Measurements from ENCODE around the gene FGFBP2. TPM values are rescaled to one million over a fixed set of nuclear protein-coding genes. Genes with fewer than 3 reads are reported as not detected.

The FGFBP2 gene
- total and polyA plus RNA-seq, 10 of the 15 experiments (the other 5 are each of a cell fraction or from before 2014, with no cell fraction given): 0.23 TPM; not detected in 9

DNA sequence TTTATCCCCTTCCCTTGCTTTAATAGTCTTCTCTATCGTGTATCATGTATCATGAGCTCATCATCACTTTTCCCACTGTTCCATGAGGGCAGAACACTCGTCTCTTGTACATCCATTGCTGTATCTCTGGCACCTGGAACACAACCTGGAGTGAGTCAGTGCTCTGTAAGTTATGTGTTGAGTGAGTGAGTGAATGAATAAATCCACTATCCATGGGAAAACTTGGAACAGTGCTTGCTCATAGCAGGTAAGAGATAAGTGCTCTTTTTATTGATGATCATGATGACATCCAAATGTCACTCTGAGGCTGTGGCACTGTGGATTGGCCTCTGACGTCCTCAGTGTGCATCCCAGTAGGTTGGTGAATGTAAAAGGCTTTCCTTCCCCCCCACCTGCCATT lies 28.7 kb downstream of the FGFBP2 start:
- no peak overlapping the region for H3K4me2 ChIP-seq (ENCODE audit: control insufficient read depth, insufficient read depth)
- ChIA-PET SMC1A (ENCODE audit: uncharacterized antibody, unreplicated experiment) (interaction anchor here (0.8 to 1.5 kb wide), 2 partner anchors 9 to 51 kb away, joined by 3 read pairs; no protein-coding TSS in a partner anchor), CTCF (interaction anchor here (1.0 to 1.1 kb wide), 2 partner anchors 51 to 86 kb away, joined by 3 to 5 read pairs; no protein-coding TSS in a partner anchor), RAD21 (ENCODE audit: unreplicated experiment) (no interaction called here), POLR2A (no interaction called here)
- H3K9me3 ChIP-seq (replicated peaks; ENCODE audit: control insufficient read depth, insufficient read depth, low read length): no peaks in the 10 kb centered on the region; the same call in 2 of the 3 replicates
- in situ Hi-C loops (cut with MboI): no loop called here
- no peaks in the 10 kb centered on the region; a peak in 1 of 4 replicates for H3K27me3 ChIP-seq (replicated peaks in 1 of 2; ENCODE audit: control insufficient read depth in 2 of 2, insufficient read depth in 2 of 2, low read length in 1 of 2)
- intact Hi-C loops (cut with micrococcal nuclease; ENCODE audit: unreplicated experiment): no loop called here
- no peaks in the 10 kb centered on the region for H3K79me2 ChIP-seq (ENCODE audit: control insufficient read depth, insufficient read depth, low read length)
- no peak overlapping the region for H3K4me3 ChIP-seq
- no peaks in the 10 kb centered on the region for H4K20me1 ChIP-seq (ENCODE audit: control insufficient read depth, insufficient read depth)
- H2AFZ ChIP-seq (ENCODE audit: control insufficient read depth, low read depth, low read length): no peak overlapping the region
- H3K27ac ChIP-seq (ENCODE audit: control insufficient read depth, insufficient read depth): no peak overlapping the region
- no peaks in the 10 kb centered on the region for H3K36me3 ChIP-seq (ENCODE audit: control insufficient read depth in 2 of 2, insufficient read depth in 2 of 2, low read length in 1 of 2)
- BruUV-seq (replicated peaks): no TSS peak
- no peak for FAIRE-seq
- no peak for TF ChIP-seq MEF2B (IDR thresholded peaks at IDR 0.05; ENCODE audit: partially characterized antibody, poor library complexity, severe bottlenecking)
- no peak for TF ChIP-seq CREB1 (IDR thresholded peaks at IDR 0.05; ENCODE audit: low read depth)
- TF ChIP-seq LARP7 (IDR thresholded peaks at IDR 0.05): no peak
- TF ChIP-seq EED (IDR thresholded peaks at IDR 0.05; ENCODE audit: low read depth): no peak
- TF ChIP-seq, protein P1, sequence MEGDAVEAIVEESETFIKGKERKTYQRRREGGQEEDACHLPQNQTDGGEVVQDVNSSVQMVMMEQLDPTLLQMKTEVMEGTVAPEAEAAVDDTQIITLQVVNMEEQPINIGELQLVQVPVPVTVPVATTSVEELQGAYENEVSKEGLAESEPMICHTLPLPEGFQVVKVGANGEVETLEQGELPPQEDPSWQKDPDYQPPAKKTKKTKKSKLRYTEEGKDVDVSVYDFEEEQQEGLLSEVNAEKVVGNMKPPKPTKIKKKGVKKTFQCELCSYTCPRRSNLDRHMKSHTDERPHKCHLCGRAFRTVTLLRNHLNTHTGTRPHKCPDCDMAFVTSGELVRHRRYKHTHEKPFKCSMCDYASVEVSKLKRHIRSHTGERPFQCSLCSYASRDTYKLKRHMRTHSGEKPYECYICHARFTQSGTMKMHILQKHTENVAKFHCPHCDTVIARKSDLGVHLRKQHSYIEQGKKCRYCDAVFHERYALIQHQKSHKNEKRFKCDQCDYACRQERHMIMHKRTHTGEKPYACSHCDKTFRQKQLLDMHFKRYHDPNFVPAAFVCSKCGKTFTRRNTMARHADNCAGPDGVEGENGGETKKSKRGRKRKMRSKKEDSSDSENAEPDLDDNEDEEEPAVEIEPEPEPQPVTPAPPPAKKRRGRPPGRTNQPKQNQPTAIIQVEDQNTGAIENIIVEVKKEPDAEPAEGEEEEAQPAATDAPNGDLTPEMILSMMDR (IDR thresholded peaks at IDR 0.05 in 2 of 3, conservative IDR thresholded peaks at IDR 0.05 in 1 of 3; ENCODE audit: control insufficient read depth in 2 of 3, extremely low read depth in 1 of 3, insufficient read depth in 1 of 3, low read depth in 3 of 3, low read length in 3 of 3): no peak
- no peak for TF ChIP-seq IKZF2 (IDR thresholded peaks at IDR 0.05)
- no peak for TF ChIP-seq GABPA (IDR thresholded peaks at IDR 0.05; ENCODE audit: low read depth)
- no peak for ATAC-seq
- H3K4me1 ChIP-seq (ENCODE audit: control insufficient read depth, insufficient read depth, low read length): no peaks in the 10 kb centered on the region
- DNase-seq (ENCODE audit: low read depth, low spot score): no peak
- no peak overlapping the region for H3K9ac ChIP-seq (ENCODE audit: control insufficient read depth, insufficient read depth, low read length)
- WGBS (ENCODE audit: insufficient coverage, insufficient replicate concordance, low lambda C conversion rate, missing lambda C conversion rate): 0% methylated on average over 3 of the region's 3 CpGs

Data from GM12878 (cell line).